ENCODE data around the gene DEFB126. TPM values are rescaled to one million over a fixed set of nuclear protein-coding genes. Genes with fewer than 3 reads are reported as not detected.

The DEFB126 gene
- total RNA-seq, 4 donors from 2014 or later: not detected

DNA sequence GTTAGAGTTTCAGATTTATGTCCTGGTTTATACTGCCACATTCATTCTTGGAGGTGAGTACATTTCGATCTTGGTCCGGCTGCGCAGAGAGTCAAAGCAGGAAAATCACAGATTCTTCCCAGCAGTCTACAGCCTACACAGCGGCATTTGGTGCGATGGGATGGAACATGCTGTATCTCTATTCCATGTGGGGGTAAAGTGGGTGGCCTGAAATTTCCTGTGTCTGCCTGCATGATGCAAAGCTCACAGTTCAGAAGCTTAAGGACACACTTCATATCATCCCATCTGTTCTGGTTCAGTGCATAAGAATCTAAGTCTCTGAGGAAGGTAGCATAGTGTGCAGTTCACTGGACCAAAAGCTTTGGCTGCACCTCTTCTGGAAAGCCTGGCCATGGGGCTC is 14.8 kb downstream of the DEFB126 start, which contains the start of gene DEFB127:
Gene DEFB127 (plus strand): TSS at position 301 of the 400 bp plus-strand sequence. CDS start 91 bp downstream, at position 392.
- WGBS, 2 donors: 91 to 92% methylated on average over 5 of the region's 5 CpGs
- no peak for TF ChIP-seq POLR2A (IDR thresholded peaks at IDR 0.05)

DNA sequence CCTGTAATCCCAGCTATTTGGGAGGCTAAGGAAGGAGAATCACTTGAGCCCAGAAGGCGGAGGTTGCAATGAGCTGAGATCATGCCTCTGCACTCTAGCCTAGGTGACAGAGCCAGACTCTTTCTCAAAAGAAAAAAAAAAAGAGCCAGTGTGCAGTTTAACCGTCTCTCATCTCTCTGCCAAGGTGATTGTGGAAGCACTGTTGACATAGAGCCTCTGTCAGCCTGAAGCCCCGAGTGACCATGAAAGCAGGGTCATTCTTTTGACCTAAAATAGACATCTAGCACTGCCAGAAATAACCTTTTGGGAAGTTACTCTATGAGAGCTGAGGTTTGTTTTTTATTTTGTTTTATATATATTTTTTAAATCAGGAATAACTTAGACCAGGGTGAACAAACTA is 22.2 kb downstream of the DEFB126 start:
- no peak for DNase-seq (ENCODE audit: low spot score in 2 of 2)
- intact Hi-C loops (cut with DNase I; ENCODE audit: low total_unique reads): no loop called here
- TF ChIP-seq CTCF (IDR thresholded peaks at IDR 0.05) (no peak), POLR2A (IDR thresholded peaks at IDR 0.05) (no peak)
- 65% methylated on average over 3 of the region's 3 CpGs for WGBS, 2 donors
- no peak overlapping the region for H3K4me3 ChIP-seq (ENCODE audit: low read depth, poor library complexity, severe bottlenecking)

More for the DNA sequence above, 14.8 kb downstream of the DEFB126 start, which contains the start of gene DEFB127:
- intact Hi-C loops (cut with DNase I; ENCODE audit: low total_unique reads): no loop called here
- H3K4me3 ChIP-seq (ENCODE audit: low read depth, poor library complexity, severe bottlenecking): no peak within 1 kb of the TSS
- no peak for DNase-seq (ENCODE audit: low spot score in 2 of 2)

GRCh38 chr20:168876-169275 is 26.5 kb downstream of the DEFB126 start:
- DNase-seq (ENCODE audit: low spot score in 2 of 2): no peak
- intact Hi-C loops (cut with DNase I; ENCODE audit: low total_unique reads): no loop called here
- no peak for TF ChIP-seq CTCF (IDR thresholded peaks at IDR 0.05)
- TF ChIP-seq POLR2A (IDR thresholded peaks at IDR 0.05): no peak
- WGBS, 2 donors: 58 to 69% methylated on average over 2 of the region's 2 CpGs
- H3K4me3 ChIP-seq (ENCODE audit: low read depth, poor library complexity, severe bottlenecking): no peak overlapping the region

- WGBS, 2 donors: 58 to 70% methylated on average over 2 of the region's 2 CpGs
- intact Hi-C loops (cut with DNase I; ENCODE audit: low total_unique reads): no loop called here
- H3K4me3 ChIP-seq (ENCODE audit: low read depth, poor library complexity, severe bottlenecking): no peak overlapping the region
- no peak for TF ChIP-seq POLR2A (IDR thresholded peaks at IDR 0.05)
- TF ChIP-seq CTCF (IDR thresholded peaks at IDR 0.05): no peak
- no peak for DNase-seq (ENCODE audit: low spot score in 2 of 2)
Measured at GRCh38 chr20:184288-184687, 41.9 kb downstream of the DEFB126 start.

- intact Hi-C loops (cut with DNase I; ENCODE audit: low total_unique reads): no loop called here
- no peak for TF ChIP-seq POLR2A (IDR thresholded peaks at IDR 0.05)
- TF ChIP-seq CTCF (IDR thresholded peaks at IDR 0.05): no peak
- no peak overlapping the region for H3K4me3 ChIP-seq (ENCODE audit: low read depth, poor library complexity, severe bottlenecking)
- WGBS, 2 donors: 56 to 63% methylated on average over 2 of the region's 2 CpGs
- DNase-seq (ENCODE audit: low spot score in 2 of 2): no peak
Measured at GRCh38 chr20:187733-188132, 45.3 kb downstream of the DEFB126 start.

GRCh38 chr20:189611-190010 is 47.2 kb downstream of the DEFB126 start, which contains the start of gene DEFB128:
DEFB128 (minus strand) TSS chr20:189711; CDS start chr20:189623, 88 bp downstream.
- WGBS, 2 donors: 62 to 66% methylated on average over 7 of the region's 7 CpGs
- no peak within 1 kb of the TSS for H3K4me3 ChIP-seq (ENCODE audit: low read depth, poor library complexity, severe bottlenecking)

More at GRCh38 chr20:189611-190010, 47.2 kb downstream of the DEFB126 start, which contains the start of gene DEFB128:
- no peak for TF ChIP-seq CTCF (IDR thresholded peaks at IDR 0.05)
- no peak for TF ChIP-seq POLR2A (IDR thresholded peaks at IDR 0.05)
- no peak for DNase-seq (ENCODE audit: low spot score in 2 of 2)
- intact Hi-C loops (cut with DNase I; ENCODE audit: low total_unique reads): no loop called here

Other genes with a start within 250 kb of the DEFB126 start
- not detected for gene DEFB125, start 54.9 kb upstream of the DEFB126 start, total RNA-seq
- gene DEFB127, start 14.9 kb downstream of the DEFB126 start, total RNA-seq: not detected
- not detected for gene DEFB128, start 47.1 kb downstream of the DEFB126 start, total RNA-seq
- not detected for gene DEFB129, start 84.7 kb downstream of the DEFB126 start, total RNA-seq
- not detected for gene DEFB132, start 115.1 kb downstream of the DEFB126 start, total RNA-seq
- gene C20orf96, start 148.2 kb downstream of the DEFB126 start, total RNA-seq: under 1 TPM in 3 of 4 donors, not detected in 1; 0.36 to 0.59 (median 0.52) TPM
- gene ZCCHC3, start 155.0 kb downstream of the DEFB126 start, total RNA-seq: 10 to 100 TPM in 1 of 4 donors, 1 to 10 TPM in 3; 7.3 to 10.8 (median 9.2) TPM
- 1 to 10 TPM; 4.7 to 9.9 (median 5.4) TPM for gene SOX12, start 183.0 kb downstream of the DEFB126 start, total RNA-seq
- 10 to 100 TPM in 2 of 4 donors, 1 to 10 TPM in 2; 4.4 to 16.6 (median 9.9) TPM for gene NRSN2, start 204.5 kb downstream of the DEFB126 start, total RNA-seq
- gene TRIB3, start 238.2 kb downstream of the DEFB126 start, total RNA-seq: 10 to 100 TPM; 20.6 to 35.2 (median 27.5) TPM